ENCODE measurements around the gene NOP53.
"Not testable (repeated sequence)": the region's sequence is repeated elsewhere in the genome, so short reads cannot be mapped to it uniquely, and the experiment has no call there.

The NOP53 gene

GRCh38 chr19:47704024-47704423 lies 41.3 kb upstream of the NOP53 start:
- Histone ChIP-seq H3K9me3 (ENCODE audit: control insufficient read depth, low read length) (no peaks in the 10 kb centered on the region), H3K4me1 (ENCODE audit: control insufficient read depth, insufficient read depth, low read length, poor library complexity, severe bottlenecking) (no peaks in the 10 kb centered on the region), H3K36me3 (ENCODE audit: control insufficient read depth, insufficient read depth, low read length) (peaks cover 48% of the 10 kb centered on the region), H3K4me3 (ENCODE audit: extremely low read depth, insufficient read depth, low read length, poor library complexity, severe bottlenecking) (no peak overlapping the region), H3K27ac (ENCODE audit: low read depth, low read length, severe bottlenecking) (no peak overlapping the region)
- WGBS, 2 experiments (ENCODE audit: insufficient coverage in 2 of 2) = 95 to 96% methylated on average over 11 of the region's 11 CpGs

- H3K4me3 ChIP-seq (ENCODE audit: extremely low read depth, insufficient read depth, low read length, poor library complexity, severe bottlenecking) = no peak overlapping the region
- H3K27ac ChIP-seq (ENCODE audit: low read depth, low read length, severe bottlenecking) = no peak overlapping the region
- H3K36me3 ChIP-seq (ENCODE audit: control insufficient read depth, insufficient read depth, low read length) = peaks cover 43% of the 10 kb centered on the region
- WGBS, 2 experiments (ENCODE audit: insufficient coverage in 2 of 2) = 100% methylated on average over 2 of the region's 3 CpGs; no CpG with 5 or more reads in 1 of the 2 experiments
- H3K9me3 ChIP-seq (ENCODE audit: control insufficient read depth, low read length) = no peaks in the 10 kb centered on the region
- H3K4me1 ChIP-seq (ENCODE audit: control insufficient read depth, insufficient read depth, low read length, poor library complexity, severe bottlenecking) = no peaks in the 10 kb centered on the region
Measured at GRCh38 chr19:47704656-47705055, 40.7 kb upstream of the NOP53 start.

- Histone ChIP-seq H3K27ac (ENCODE audit: low read depth, low read length, severe bottlenecking) (no peak overlapping the region), H3K9me3 (ENCODE audit: control insufficient read depth, low read length) (no peaks in the 10 kb centered on the region), H3K36me3 (ENCODE audit: control insufficient read depth, insufficient read depth, low read length) (peaks cover 18% of the 10 kb centered on the region), H3K4me3 (ENCODE audit: extremely low read depth, insufficient read depth, low read length, poor library complexity, severe bottlenecking) (no peak overlapping the region), H3K4me1 (ENCODE audit: control insufficient read depth, insufficient read depth, low read length, poor library complexity, severe bottlenecking) (no peaks in the 10 kb centered on the region)
- 30 to 34% methylated on average over 19 to 21 of the region's 22 CpGs for WGBS, 2 experiments (ENCODE audit: insufficient coverage in 2 of 2)
Measured at GRCh38 chr19:47707135-47707925, 38.0 kb upstream of the NOP53 start.

DNA sequence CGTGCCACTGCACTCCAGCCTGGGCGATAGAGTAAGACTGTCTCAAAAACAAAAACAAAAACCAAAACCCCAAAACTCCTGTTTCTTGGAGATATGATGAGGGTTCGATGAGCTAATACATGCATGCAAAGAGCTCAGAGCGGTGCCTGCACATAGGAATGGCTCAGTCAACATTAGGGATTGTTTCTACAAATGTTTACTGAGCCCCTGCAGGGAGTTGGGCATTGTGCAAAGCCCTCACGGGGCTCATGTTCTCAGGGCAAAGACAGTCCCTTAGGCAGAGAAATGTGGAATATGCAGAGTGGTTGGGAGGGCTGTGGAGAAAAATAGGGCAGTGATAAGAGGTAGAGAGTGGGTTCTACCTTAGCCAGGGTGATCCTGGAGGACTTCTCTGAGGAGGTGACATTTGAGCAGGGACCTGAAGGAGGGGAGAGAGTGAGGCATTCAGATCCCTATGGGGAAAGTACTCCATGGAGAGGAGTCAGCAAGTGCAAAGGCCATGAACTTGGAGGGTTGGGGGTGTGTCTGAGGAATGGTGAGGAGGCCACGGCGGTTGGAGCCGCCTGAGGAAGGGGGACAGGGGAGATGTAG lies 33.6 kb upstream of the NOP53 start:
- Histone ChIP-seq H3K36me3 (ENCODE audit: control insufficient read depth, insufficient read depth, low read length) (peaks cover 19% of the 10 kb centered on the region), H3K9me3 (ENCODE audit: control insufficient read depth, low read length) (peaks cover 8% of the 10 kb centered on the region), H3K4me3 (ENCODE audit: extremely low read depth, insufficient read depth, low read length, poor library complexity, severe bottlenecking) (no peak overlapping the region), H3K27ac (ENCODE audit: low read depth, low read length, severe bottlenecking) (no peak overlapping the region), H3K4me1 (ENCODE audit: control insufficient read depth, insufficient read depth, low read length, poor library complexity, severe bottlenecking) (no peaks in the 10 kb centered on the region)
- 68 to 72% methylated on average over 5 to 6 of the region's 8 CpGs for WGBS, 2 experiments (ENCODE audit: insufficient coverage in 2 of 2)

DNA sequence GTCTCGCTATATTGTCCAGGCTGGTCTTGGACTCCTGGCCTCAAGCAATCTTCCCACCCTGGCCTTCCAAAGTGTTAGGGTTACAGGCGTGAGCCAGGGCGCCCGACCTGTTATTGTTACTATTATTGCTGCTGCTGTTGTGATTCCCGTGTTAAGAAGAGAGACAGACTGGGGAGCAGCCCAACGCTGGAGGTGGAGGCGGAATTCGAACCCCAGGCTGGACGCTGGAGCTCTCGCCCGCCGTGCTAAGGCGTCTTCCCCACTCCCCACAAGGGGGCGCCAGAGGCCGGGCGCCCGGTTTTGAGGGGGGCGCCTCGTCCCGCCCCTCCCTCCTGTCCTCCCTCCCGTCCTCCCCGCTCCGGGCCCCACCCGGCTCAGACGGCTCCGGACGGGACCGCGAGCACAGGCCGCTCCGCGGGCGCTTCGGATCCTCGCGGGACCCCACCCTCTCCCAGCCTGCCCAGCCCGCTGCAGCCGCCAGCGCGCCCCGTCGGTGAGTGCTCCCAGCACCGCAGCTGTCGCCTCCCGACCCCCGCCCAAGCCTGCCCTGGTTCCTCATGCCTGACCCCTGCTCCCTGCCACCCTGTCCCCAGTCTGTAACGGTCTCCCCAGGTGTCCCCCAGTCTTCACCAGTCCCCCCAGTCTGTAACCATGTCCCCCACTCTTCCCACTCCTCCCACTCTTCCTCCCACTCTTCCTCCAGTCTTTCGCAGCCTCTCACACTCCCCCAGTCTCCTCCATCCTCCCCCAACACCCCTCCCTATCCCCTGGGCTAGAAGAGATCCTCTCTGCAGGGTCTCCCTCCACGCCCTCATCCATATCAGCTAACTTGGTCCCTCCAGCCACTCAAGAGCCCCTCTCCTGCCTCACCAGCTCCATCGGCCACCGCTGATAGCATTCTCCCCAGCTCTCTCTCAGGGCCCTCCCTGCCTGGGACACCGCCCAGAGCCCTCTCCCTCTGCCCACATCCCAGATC lies 32.0 kb upstream of the NOP53 start, which contains the start of gene EHD2:
TSS of gene EHD2 (plus strand) at position 377 of the 976 bp plus-strand sequence. CDS start 3,191 bp downstream, outside the sequence.
- Histone ChIP-seq H3K36me3 (ENCODE audit: control insufficient read depth, insufficient read depth, low read length) (peaks cover 29% of the 10 kb centered on the region), H3K4me3 (ENCODE audit: extremely low read depth, insufficient read depth, low read length, poor library complexity, severe bottlenecking) (peak within 1 kb of the TSS; percentile 73), H3K27ac (ENCODE audit: low read depth, low read length, severe bottlenecking) (no peak within 1 kb of the TSS), H3K4me1 (ENCODE audit: control insufficient read depth, insufficient read depth, low read length, poor library complexity, severe bottlenecking) (peaks cover 2% of the 10 kb centered on the region), H3K9me3 (ENCODE audit: control insufficient read depth, low read length) (peaks cover 8% of the 10 kb centered on the region)
- 8 to 20% methylated on average over 22 to 46 of the region's 52 CpGs for WGBS, 2 experiments (ENCODE audit: insufficient coverage in 2 of 2)

GRCh38 chr19:47714339-47714738 lies 31.0 kb upstream of the NOP53 start:
- peaks cover 12% of the 10 kb centered on the region for H3K4me1 ChIP-seq (ENCODE audit: control insufficient read depth, insufficient read depth, low read length, poor library complexity, severe bottlenecking)
- 95 to 100% methylated on average over 4 of the region's 4 CpGs for WGBS, 2 experiments (ENCODE audit: insufficient coverage in 2 of 2)
- H3K9me3 ChIP-seq (ENCODE audit: control insufficient read depth, low read length) = peaks cover 8% of the 10 kb centered on the region
- H3K36me3 ChIP-seq (ENCODE audit: control insufficient read depth, insufficient read depth, low read length) = peaks cover 29% of the 10 kb centered on the region
- H3K27ac ChIP-seq (ENCODE audit: low read depth, low read length, severe bottlenecking) = no peak overlapping the region
- peak overlapping the region; percentile 73 for H3K4me3 ChIP-seq (ENCODE audit: extremely low read depth, insufficient read depth, low read length, poor library complexity, severe bottlenecking)

DNA sequence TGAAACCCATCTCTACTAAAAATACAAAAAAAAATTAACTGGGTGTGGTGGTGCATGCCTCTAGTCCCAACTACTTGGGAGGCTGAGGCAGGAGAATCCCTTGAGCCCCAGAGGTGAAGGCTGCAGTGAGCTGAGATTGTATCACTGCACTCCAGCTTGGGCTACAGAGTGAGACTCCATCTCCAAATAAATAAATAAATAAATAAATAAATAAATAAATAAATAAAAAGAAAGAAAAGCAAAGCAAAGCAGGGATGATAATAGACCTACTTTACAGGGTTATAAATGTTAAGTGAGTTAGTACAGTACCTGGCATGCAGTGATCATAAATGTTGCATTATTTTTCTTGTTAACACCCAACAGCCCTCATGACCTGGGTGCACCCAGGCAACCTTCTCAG lies 30.5 kb upstream of the NOP53 start:
- not testable (repeated sequence) for H3K27ac ChIP-seq (ENCODE audit: low read depth, low read length, severe bottlenecking)
- Histone ChIP-seq H3K4me1 (ENCODE audit: control insufficient read depth, insufficient read depth, low read length, poor library complexity, severe bottlenecking) (peaks cover 17% of the 10 kb centered on the region), H3K4me3 (ENCODE audit: extremely low read depth, insufficient read depth, low read length, poor library complexity, severe bottlenecking) (peak overlapping the region; percentile 73)

DNA sequence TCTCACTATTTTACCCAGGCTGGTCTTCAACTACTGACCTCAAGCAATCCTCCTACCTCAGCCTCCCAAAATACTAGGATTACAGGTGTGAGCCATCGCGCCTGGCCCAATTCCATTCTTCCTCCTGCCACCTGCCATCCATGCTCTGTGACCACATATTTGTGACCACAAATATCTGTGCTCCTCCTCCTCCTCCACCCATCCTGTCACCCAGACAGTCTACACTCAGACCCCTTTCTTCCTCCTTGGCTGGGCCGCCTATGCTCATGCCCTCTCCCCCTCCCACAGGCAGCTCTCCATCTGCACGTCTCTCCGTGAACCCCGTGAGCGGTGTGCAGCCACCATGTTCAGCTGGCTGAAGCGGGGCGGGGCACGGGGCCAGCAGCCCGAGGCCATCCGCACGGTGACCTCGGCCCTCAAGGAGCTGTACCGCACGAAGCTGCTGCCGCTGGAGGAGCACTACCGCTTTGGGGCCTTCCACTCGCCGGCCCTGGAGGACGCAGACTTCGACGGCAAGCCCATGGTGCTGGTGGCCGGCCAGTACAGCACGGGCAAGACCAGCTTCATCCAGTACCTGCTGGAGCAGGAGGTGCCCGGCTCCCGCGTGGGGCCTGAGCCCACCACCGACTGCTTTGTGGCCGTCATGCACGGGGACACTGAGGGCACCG lies 28.9 kb upstream of the NOP53 start:
- H3K9me3 ChIP-seq (ENCODE audit: control insufficient read depth, low read length) = peaks cover 8% of the 10 kb centered on the region
- WGBS, 2 experiments (ENCODE audit: insufficient coverage in 2 of 2) = 91 to 93% methylated on average over 31 to 32 of the region's 32 CpGs
- H3K36me3 ChIP-seq (ENCODE audit: control insufficient read depth, insufficient read depth, low read length) = peaks cover 42% of the 10 kb centered on the region
- no peak overlapping the region for H3K27ac ChIP-seq (ENCODE audit: low read depth, low read length, severe bottlenecking)
- H3K4me1 ChIP-seq (ENCODE audit: control insufficient read depth, insufficient read depth, low read length, poor library complexity, severe bottlenecking) = peaks cover 27% of the 10 kb centered on the region
- H3K4me3 ChIP-seq (ENCODE audit: extremely low read depth, insufficient read depth, low read length, poor library complexity, severe bottlenecking) = no peak overlapping the region

More for the DNA sequence above, 30.5 kb upstream of the NOP53 start:
- peaks cover 29% of the 10 kb centered on the region for H3K36me3 ChIP-seq (ENCODE audit: control insufficient read depth, insufficient read depth, low read length)
- not testable (repeated sequence) for H3K9me3 ChIP-seq (ENCODE audit: control insufficient read depth, low read length)

DNA sequence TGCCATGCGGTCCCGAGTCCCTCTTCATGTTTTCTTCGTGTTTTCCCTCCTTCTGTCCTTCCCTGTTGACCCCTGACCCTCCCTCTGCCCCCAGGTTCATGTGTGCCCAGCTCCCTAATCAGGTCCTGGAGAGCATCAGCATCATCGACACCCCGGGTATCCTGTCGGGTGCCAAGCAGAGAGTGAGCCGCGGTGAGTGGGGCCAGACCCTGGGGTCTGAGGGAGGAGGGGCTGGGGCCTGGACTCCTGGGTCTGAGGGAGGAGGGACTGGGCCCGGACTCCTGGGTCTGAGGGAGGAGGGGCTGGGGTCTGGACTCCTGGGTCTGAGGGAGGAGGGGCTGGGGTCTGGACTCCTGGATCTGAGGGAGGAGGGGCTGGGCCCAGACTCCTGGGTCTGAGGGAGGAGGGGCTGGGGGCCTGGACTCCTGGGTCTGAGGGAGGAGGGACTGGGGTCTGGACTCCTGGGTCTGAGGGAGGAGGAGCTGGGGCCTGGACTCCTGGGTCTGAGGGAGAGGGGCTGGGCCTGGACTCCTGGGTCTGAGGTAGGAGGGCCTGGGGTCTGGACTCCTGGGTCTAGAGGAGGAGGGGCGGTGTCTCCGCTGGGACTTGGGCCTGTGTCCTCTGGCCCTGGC lies 26.8 kb upstream of the NOP53 start:
- 93 to 100% methylated on average over 5 to 9 of the region's 11 CpGs for WGBS, 2 experiments (ENCODE audit: insufficient coverage in 2 of 2)
- H3K4me1 ChIP-seq (ENCODE audit: control insufficient read depth, insufficient read depth, low read length, poor library complexity, severe bottlenecking) = peaks cover 38% of the 10 kb centered on the region
- H3K4me3 ChIP-seq (ENCODE audit: extremely low read depth, insufficient read depth, low read length, poor library complexity, severe bottlenecking); H3K9me3 ChIP-seq (ENCODE audit: control insufficient read depth, low read length): not testable (repeated sequence)
- H3K27ac ChIP-seq (ENCODE audit: low read depth, low read length, severe bottlenecking) = peak overlapping the region; percentile 87
- H3K36me3 ChIP-seq (ENCODE audit: control insufficient read depth, insufficient read depth, low read length) = peaks cover 48% of the 10 kb centered on the region

Data from mesodermal cell (in vitro differentiated cells).